Left hindlimb (tissue), 1 donor: ENCODE results near the gene GSG1.
"Not testable (repeated sequence)": the region's sequence is repeated elsewhere in the genome, so short reads cannot be mapped to it uniquely, and the experiment has no call there.

Source experiments
- DNase-seq: peaks from one replicate; pipeline ENCODE4 v3.0.0-alpha.2; 2018

GSG1 gene

GRCh38 chr12:13090054-13090453, 13.4 kb downstream of the GSG1 start:
- no peak for DNase-seq

- DNase-seq, result no peak
These were observed 15.0 kb downstream of the GSG1 start for GRCh38 chr12:13088496-13088895.

GRCh38 chr12:13087766-13088165, 15.7 kb downstream of the GSG1 start:
- DNase-seq, result no peak

- DNase-seq, result peak; percentile 58
These were observed 17.3 kb downstream of the GSG1 start for GRCh38 chr12:13085968-13086686.

- no peak for DNase-seq
These were observed 18.4 kb downstream of the GSG1 start for GRCh38 chr12:13084898-13085640.

- DNase-seq, result not testable (repeated sequence)
These were observed 19.8 kb downstream of the GSG1 start for GRCh38 chr12:13083638-13084037.

- DNase-seq, result no peak
These were observed 20.6 kb downstream of the GSG1 start for GRCh38 chr12:13082861-13083260.

- DNase-seq, result no peak
These were observed 23.2 kb downstream of the GSG1 start for GRCh38 chr12:13080266-13080665.

GRCh38 chr12:13079440-13079906, 24.0 kb downstream of the GSG1 start:
- DNase-seq, result no peak

GRCh38 chr12:13075786-13076570, 27.5 kb downstream of the GSG1 start:
- no peak for DNase-seq

GRCh38 chr12:13075118-13075480, 28.4 kb downstream of the GSG1 start:
- no peak for DNase-seq

GRCh38 chr12:13074396-13075117, 28.9 kb downstream of the GSG1 start:
- no peak for DNase-seq

GRCh38 chr12:13073173-13073572, 30.3 kb downstream of the GSG1 start:
- DNase-seq, result no peak

GRCh38 chr12:13071305-13072280, 31.9 kb downstream of the GSG1 start:
- no peak for DNase-seq

- no peak for DNase-seq
These were observed 34.1 kb downstream of the GSG1 start for GRCh38 chr12:13069380-13069779.

- no peak for DNase-seq
These were observed 36.1 kb downstream of the GSG1 start for GRCh38 chr12:13067322-13067721.

- DNase-seq, result no peak
These were observed 37.0 kb downstream of the GSG1 start for GRCh38 chr12:13066459-13066858.

GRCh38 chr12:13066014-13066413, 37.5 kb downstream of the GSG1 start:
- no peak for DNase-seq

- DNase-seq, result no peak
These were observed 40.8 kb downstream of the GSG1 start for GRCh38 chr12:13062669-13063068.

GRCh38 chr12:13061377-13061776, 42.1 kb downstream of the GSG1 start:
- DNase-seq, result no peak

- DNase-seq, result no peak
These were observed 42.9 kb downstream of the GSG1 start for GRCh38 chr12:13060581-13060980.

- not testable (repeated sequence) for DNase-seq
These were observed 49.9 kb downstream of the GSG1 start for GRCh38 chr12:13053617-13054016.
